ENCODE measurements around the gene PLEKHM2. TPM values are rescaled to one million over a fixed set of nuclear protein-coding genes. Genes with fewer than 3 reads are reported as not detected.

The PLEKHM2 gene
- total RNA-seq, 1 experiment from 2014 or later: 49.7 TPM

DNA sequence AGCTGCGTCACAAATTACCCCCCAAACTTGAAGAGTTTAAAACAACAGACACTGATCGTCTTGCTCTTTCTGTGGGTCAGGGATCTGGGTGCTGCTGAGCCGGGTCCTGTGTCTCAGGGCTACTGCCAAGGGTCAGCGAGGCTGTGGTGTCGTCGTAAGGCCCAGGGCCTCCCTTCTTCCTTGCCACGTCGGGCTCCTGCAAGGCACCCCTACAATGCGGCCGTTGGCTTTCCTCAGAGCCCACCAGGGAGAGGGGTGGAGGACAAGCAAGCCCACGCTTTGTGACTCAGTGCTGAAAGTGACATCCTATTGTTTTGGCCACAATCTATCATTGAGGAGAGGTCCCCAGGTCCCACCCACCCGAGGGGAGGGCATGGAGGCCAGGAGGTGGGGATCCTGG lies 66.8 kb downstream of the PLEKHM2 start (continued):
- TF ChIP-seq GABPB1 (CRISPR knock-in tag; IDR thresholded peaks at IDR 0.05) (no peak), CBFB (CRISPR knock-in tag; IDR thresholded peaks at IDR 0.05; ENCODE audit: low read depth) (no peak), PREB (CRISPR knock-in tag; IDR thresholded peaks at IDR 0.05; ENCODE audit: borderline replicate concordance) (no peak), SMAD3 (CRISPR knock-in tag; IDR thresholded peaks at IDR 0.05; ENCODE audit: borderline replicate concordance) (no peak), FOXJ3 (CRISPR knock-in tag; IDR thresholded peaks at IDR 0.05; ENCODE audit: borderline replicate concordance) (no peak), OVOL2 (CRISPR knock-in tag; IDR thresholded peaks at IDR 0.05; ENCODE audit: borderline replicate concordance) (no peak)

DNA sequence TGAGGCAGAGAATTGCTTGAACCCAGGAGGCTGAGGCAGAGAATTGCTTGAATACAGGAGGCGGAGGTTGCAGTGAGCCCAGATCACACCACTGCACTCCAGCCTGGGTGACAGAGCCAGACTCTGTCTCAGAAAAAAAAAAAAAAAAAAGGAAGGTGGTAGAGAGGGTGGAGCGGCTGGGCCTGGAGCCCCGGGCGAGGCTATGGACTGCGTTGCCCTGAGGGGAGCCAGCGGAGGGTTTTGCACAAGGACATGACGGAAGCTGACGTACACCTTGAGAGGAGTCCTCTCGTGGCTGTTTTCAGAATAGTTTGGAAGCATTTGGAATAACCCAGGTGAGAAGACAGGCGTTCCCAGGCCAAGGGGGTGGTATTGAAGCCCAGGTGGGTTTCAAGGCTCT lies 67.6 kb downstream of the PLEKHM2 start:
- POLR2A ChIA-PET: no interaction called here
- CTCF ChIA-PET: no interaction called here
- no peaks in the 10 kb centered on the region for H3K36me3 Mint-ChIP-seq
- peaks cover 19% of the 10 kb centered on the region for H3K4me1 Mint-ChIP-seq
- 0 out of 2 replicates have a peak, but pooled peaks cover 3% of the 10 kb centered on the region for H3K9me3 Mint-ChIP-seq
- no peak overlapping the region for H3K4me3 Mint-ChIP-seq
- H3K27ac Mint-ChIP-seq: no peak overlapping the region
- H3K27me3 Mint-ChIP-seq (ENCODE audit: low read depth): no peaks in the 10 kb centered on the region; the same call in 1 of the 2 replicates
- ATAC-seq (no peak), DNase-seq (ENCODE audit: low spot score) (no peak)
- TF ChIP-seq ZNF263 (CRISPR knock-in tag; IDR thresholded peaks at IDR 0.05; ENCODE audit: low read depth) (no peak), JAZF1 (CRISPR knock-in tag; IDR thresholded peaks at IDR 0.05) (no peak), FOXJ3 (CRISPR knock-in tag; IDR thresholded peaks at IDR 0.05; ENCODE audit: borderline replicate concordance) (no peak), FOXP4 (CRISPR knock-in tag; IDR thresholded peaks at IDR 0.05) (no peak), SMAD4 (CRISPR knock-in tag; IDR thresholded peaks at IDR 0.05) (no peak), NFE2L1 (CRISPR knock-in tag; IDR thresholded peaks at IDR 0.05) (no peak), NFATC4 (CRISPR knock-in tag; IDR thresholded peaks at IDR 0.05) (no peak), ZNF416 (CRISPR knock-in tag; IDR thresholded peaks at IDR 0.05) (no peak), EMX1 (CRISPR knock-in tag; IDR thresholded peaks at IDR 0.05) (no peak), NR2C2 (CRISPR knock-in tag; IDR thresholded peaks at IDR 0.05) (no peak), FOXK1 (CRISPR knock-in tag; IDR thresholded peaks at IDR 0.05) (no peak), GTF2I (CRISPR knock-in tag; conservative IDR thresholded peaks at IDR 0.05) (no peak), RELA (CRISPR knock-in tag; IDR thresholded peaks at IDR 0.05; ENCODE audit: borderline replicate concordance) (no peak)
- TF ChIP-seq, protein P1, sequence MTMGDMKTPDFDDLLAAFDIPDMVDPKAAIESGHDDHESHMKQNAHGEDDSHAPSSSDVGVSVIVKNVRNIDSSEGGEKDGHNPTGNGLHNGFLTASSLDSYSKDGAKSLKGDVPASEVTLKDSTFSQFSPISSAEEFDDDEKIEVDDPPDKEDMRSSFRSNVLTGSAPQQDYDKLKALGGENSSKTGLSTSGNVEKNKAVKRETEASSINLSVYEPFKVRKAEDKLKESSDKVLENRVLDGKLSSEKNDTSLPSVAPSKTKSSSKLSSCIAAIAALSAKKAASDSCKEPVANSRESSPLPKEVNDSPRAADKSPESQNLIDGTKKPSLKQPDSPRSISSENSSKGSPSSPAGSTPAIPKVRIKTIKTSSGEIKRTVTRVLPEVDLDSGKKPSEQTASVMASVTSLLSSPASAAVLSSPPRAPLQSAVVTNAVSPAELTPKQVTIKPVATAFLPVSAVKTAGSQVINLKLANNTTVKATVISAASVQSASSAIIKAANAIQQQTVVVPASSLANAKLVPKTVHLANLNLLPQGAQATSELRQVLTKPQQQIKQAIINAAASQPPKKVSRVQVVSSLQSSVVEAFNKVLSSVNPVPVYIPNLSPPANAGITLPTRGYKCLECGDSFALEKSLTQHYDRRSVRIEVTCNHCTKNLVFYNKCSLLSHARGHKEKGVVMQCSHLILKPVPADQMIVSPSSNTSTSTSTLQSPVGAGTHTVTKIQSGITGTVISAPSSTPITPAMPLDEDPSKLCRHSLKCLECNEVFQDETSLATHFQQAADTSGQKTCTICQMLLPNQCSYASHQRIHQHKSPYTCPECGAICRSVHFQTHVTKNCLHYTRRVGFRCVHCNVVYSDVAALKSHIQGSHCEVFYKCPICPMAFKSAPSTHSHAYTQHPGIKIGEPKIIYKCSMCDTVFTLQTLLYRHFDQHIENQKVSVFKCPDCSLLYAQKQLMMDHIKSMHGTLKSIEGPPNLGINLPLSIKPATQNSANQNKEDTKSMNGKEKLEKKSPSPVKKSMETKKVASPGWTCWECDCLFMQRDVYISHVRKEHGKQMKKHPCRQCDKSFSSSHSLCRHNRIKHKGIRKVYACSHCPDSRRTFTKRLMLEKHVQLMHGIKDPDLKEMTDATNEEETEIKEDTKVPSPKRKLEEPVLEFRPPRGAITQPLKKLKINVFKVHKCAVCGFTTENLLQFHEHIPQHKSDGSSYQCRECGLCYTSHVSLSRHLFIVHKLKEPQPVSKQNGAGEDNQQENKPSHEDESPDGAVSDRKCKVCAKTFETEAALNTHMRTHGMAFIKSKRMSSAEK (CRISPR knock-in tag; IDR thresholded peaks at IDR 0.05; ENCODE audit: borderline replicate concordance): no peak
- TF ChIP-seq, protein P2, sequence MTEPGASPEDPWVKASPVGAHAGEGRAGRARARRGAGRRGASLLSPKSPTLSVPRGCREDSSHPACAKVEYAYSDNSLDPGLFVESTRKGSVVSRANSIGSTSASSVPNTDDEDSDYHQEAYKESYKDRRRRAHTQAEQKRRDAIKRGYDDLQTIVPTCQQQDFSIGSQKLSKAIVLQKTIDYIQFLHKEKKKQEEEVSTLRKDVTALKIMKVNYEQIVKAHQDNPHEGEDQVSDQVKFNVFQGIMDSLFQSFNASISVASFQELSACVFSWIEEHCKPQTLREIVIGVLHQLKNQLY (CRISPR knock-in tag; IDR thresholded peaks at IDR 0.05): no peak
- TF ChIP-seq, protein P3, sequence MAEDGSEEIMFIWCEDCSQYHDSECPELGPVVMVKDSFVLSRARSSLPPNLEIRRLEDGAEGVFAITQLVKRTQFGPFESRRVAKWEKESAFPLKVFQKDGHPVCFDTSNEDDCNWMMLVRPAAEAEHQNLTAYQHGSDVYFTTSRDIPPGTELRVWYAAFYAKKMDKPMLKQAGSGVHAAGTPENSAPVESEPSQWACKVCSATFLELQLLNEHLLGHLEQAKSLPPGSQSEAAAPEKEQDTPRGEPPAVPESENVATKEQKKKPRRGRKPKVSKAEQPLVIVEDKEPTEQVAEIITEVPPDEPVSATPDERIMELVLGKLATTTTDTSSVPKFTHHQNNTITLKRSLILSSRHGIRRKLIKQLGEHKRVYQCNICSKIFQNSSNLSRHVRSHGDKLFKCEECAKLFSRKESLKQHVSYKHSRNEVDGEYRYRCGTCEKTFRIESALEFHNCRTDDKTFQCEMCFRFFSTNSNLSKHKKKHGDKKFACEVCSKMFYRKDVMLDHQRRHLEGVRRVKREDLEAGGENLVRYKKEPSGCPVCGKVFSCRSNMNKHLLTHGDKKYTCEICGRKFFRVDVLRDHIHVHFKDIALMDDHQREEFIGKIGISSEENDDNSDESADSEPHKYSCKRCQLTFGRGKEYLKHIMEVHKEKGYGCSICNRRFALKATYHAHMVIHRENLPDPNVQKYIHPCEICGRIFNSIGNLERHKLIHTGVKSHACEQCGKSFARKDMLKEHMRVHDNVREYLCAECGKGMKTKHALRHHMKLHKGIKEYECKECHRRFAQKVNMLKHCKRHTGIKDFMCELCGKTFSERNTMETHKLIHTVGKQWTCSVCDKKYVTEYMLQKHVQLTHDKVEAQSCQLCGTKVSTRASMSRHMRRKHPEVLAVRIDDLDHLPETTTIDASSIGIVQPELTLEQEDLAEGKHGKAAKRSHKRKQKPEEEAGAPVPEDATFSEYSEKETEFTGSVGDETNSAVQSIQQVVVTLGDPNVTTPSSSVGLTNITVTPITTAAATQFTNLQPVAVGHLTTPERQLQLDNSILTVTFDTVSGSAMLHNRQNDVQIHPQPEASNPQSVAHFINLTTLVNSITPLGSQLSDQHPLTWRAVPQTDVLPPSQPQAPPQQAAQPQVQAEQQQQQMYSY (CRISPR knock-in tag; IDR thresholded peaks at IDR 0.05): no peak
- TF ChIP-seq, protein P4, sequence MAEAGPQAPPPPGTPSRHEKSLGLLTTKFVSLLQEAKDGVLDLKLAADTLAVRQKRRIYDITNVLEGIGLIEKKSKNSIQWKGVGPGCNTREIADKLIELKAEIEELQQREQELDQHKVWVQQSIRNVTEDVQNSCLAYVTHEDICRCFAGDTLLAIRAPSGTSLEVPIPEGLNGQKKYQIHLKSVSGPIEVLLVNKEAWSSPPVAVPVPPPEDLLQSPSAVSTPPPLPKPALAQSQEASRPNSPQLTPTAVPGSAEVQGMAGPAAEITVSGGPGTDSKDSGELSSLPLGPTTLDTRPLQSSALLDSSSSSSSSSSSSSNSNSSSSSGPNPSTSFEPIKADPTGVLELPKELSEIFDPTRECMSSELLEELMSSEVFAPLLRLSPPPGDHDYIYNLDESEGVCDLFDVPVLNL (CRISPR knock-in tag; IDR thresholded peaks at IDR 0.05; ENCODE audit: borderline replicate concordance, low read depth): no peak

All from WTC11 (cell line).